ENCODE data around the gene CIDEB. TPM values are rescaled to one million over a fixed set of nuclear protein-coding genes. Genes with fewer than 3 reads are reported as not detected.

CIDEB gene
- total and polyA plus RNA-seq, 8 donors, result 6.3 to 15.0 (median 9.6) TPM

- Histone ChIP-seq H3K9me3 (no peaks in the 10 kb centered on the region), H3K36me3 (no peaks in the 10 kb centered on the region), H3K4me3 (no peak overlapping the region), H3K27me3 (no peaks in the 10 kb centered on the region), H3K4me1 (no peaks in the 10 kb centered on the region), H3K27ac (no peak overlapping the region)
- FAIRE-seq (no peak), ATAC-seq (no peak), DNase-seq (no peak)
- intact Hi-C loops (cut with DNase I), result no loop called here
- TF ChIP-seq CTCF (IDR thresholded peaks at IDR 0.05), result no peak
- WGBS, 2 donors, result 59 to 78% methylated on average over 6 of the region's 6 CpGs
Measured at GRCh38 chr14:24324024-24324423, 16.2 kb upstream of the CIDEB start.

DNA sequence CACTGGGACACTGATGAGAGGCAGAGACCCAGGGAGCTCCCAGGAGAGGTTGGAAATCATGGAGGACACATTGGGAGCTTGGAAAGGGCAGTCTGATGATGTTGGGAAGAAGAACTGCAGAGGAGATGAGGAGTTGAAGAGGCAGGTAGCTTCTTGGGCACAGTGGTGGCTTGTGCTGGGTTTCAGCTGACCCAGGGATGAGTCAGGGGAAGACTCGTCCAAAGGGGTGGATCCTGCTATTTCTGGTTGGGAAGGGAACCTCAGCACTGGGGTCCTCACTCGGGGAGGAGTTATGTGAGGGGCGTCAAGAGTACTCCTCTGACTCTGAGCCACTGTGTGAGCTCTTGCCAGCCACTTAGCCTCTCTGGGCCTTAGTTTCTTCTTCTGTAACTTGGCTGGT, 15.6 kb upstream of the CIDEB start:
- Histone ChIP-seq H3K27ac (no peak overlapping the region), H3K4me1 (no peaks in the 10 kb centered on the region), H3K4me3 (no peak overlapping the region), H3K9me3 (no peaks in the 10 kb centered on the region), H3K36me3 (no peaks in the 10 kb centered on the region), H3K27me3 (no peaks in the 10 kb centered on the region)
- FAIRE-seq (no peak), DNase-seq (no peak), ATAC-seq (no peak)
- 51 to 57% methylated on average over 3 of the region's 3 CpGs for WGBS, 2 donors
- intact Hi-C loops (cut with DNase I), result no loop called here
- no peak for TF ChIP-seq CTCF (IDR thresholded peaks at IDR 0.05)

DNA sequence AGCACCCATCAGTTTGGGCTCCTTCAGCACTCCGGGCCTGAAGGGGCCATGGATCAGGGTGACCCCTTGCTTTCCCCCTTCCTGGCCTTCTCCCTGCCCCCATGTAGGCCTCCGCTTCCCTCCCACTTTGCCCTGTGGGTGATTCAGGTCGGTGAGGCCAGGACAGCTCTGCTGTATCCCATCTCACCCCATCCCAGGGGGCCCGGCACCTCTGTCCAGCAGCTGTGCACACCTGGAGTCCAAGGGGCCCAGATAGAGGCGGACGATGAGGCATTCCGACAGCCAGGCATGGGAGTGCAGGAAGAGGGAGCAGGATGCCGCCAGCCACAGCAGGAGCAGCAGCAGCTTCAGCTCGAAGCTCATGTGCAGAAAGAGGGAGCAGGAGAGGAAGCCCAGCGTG, 14.9 kb upstream of the CIDEB start:
- no peaks in the 10 kb centered on the region for H3K4me1 ChIP-seq
- 83% methylated on average over 10 of the region's 10 CpGs for WGBS, 2 donors
- DNase-seq (peak in 1 of 6 donors; percentile 39), FAIRE-seq (no peak), ATAC-seq (no peak)
- H3K36me3 ChIP-seq, result no peaks in the 10 kb centered on the region
- intact Hi-C loops (cut with DNase I), result no loop called here
- no peak overlapping the region for H3K27ac ChIP-seq
- H3K27me3 ChIP-seq, result no peaks in the 10 kb centered on the region
- H3K9me3 ChIP-seq, result no peaks in the 10 kb centered on the region
- H3K4me3 ChIP-seq, result no peak overlapping the region
- TF ChIP-seq CTCF (IDR thresholded peaks at IDR 0.05), result no peak

GRCh38 chr14:24321212-24321975, 13.6 kb upstream of the CIDEB start:
- Histone ChIP-seq H3K27ac (no peak overlapping the region), H3K27me3 (no peaks in the 10 kb centered on the region), H3K4me1 (no peaks in the 10 kb centered on the region), H3K36me3 (no peaks in the 10 kb centered on the region), H3K9me3 (no peaks in the 10 kb centered on the region), H3K4me3 (no peak overlapping the region)
- ATAC-seq (no peak), DNase-seq (no peak), FAIRE-seq (no peak)
- TF ChIP-seq CTCF (IDR thresholded peaks at IDR 0.05), result no peak
- intact Hi-C loops (cut with DNase I), result no loop called here
- WGBS, 2 donors, result 79 to 80% methylated on average over 13 to 14 of the region's 14 CpGs

GRCh38 chr14:24317141-24317928, 9.6 kb upstream of the CIDEB start:
- no peak overlapping the region for H3K4me3 ChIP-seq
- FAIRE-seq, result no peak
- H3K27ac ChIP-seq, result no peak overlapping the region
- no peak for DNase-seq
- no peaks in the 10 kb centered on the region for H3K36me3 ChIP-seq
- intact Hi-C loops (cut with DNase I), result no loop called here
- no peaks in the 10 kb centered on the region for H3K27me3 ChIP-seq
- ATAC-seq, result no peak
- TF ChIP-seq CTCF (IDR thresholded peaks at IDR 0.05), result no peak
- H3K4me1 ChIP-seq, result no peaks in the 10 kb centered on the region
- H3K9me3 ChIP-seq, result no peaks in the 10 kb centered on the region
- 78 to 92% methylated on average over 3 of the region's 3 CpGs for WGBS, 2 donors
